HG02870 (cell line): ENCODE measurements around the gene HSD11B1.

ENCODE experiments used
- ATAC-seq: cut with Tn5 transposase; IDR thresholded peaks from one replicate; pipeline ENCODE4 v1.9.1; 2021; ENCODE audit warnings: mild to moderate bottlenecking, moderate library complexity; ENCODE audit not compliant: unreplicated experiment

Gene HSD11B1

GRCh38 chr1:209751627-209752231 is 47.1 kb downstream of the HSD11B1 start:
- ATAC-seq, result peak; percentile 65

DNA sequence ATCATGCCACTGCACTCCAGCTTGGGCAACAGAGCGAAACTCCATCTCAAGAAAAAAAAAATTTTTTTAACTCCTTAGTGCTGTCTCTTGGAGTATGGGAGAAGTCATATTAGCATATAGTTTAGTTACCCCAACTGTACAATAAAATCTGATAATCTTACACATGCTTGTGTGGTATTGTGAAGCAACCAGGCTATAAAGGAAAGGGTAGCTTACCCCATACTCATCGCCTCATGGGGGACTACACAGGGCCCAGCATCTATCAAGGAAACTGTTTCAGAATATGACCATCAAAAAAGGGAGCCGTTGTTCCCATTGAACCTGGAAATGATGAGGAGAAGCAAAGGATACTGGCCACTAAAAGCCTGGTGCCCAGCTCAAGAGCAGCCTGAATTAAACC is 48.2 kb downstream of the HSD11B1 start:
- ATAC-seq, result no peak

GRCh38 chr1:209755256-209755655 is 50.6 kb downstream of the HSD11B1 start:
- ATAC-seq, result no peak

DNA sequence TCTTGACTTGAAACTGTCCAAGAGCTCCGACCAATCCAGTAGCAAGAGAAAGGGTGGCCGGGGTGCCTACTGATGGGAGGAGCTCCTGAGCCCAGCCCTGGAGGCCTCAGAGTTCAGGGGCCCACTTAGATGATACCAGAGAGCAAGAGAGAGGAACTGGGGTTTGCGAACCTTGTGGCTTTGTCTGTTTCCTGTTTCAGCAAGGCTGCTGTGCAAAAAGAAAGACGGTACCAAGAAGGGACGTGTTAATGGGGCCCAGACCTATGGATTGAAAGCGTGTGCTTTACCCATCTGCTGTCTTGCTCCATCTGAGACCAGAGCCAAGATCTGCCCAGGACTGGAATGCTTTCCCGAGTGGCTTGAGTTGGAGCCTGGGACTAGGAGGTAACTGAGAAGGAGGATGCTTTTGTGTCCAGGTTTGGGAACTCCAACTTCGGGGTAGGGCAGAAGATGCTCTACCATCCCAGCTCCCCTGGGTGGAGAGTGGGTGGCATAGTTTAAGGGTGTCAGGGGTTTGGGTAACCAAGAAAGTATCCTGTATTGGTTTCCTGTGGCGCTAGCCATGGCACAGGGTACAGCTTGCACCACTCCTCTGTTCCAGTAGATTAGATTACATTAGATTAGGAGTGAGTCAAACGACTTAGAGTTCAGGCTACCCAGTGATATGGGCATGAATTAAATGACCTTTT is 51.4 kb downstream of the HSD11B1 start, which contains the start of gene TRAF3IP3:
Gene TRAF3IP3, plus strand, starts transcription at position 128 of the 689 bp plus-strand sequence. CDS start 3,987 bp downstream, outside the sequence.
- peak; percentile 65 for ATAC-seq

DNA sequence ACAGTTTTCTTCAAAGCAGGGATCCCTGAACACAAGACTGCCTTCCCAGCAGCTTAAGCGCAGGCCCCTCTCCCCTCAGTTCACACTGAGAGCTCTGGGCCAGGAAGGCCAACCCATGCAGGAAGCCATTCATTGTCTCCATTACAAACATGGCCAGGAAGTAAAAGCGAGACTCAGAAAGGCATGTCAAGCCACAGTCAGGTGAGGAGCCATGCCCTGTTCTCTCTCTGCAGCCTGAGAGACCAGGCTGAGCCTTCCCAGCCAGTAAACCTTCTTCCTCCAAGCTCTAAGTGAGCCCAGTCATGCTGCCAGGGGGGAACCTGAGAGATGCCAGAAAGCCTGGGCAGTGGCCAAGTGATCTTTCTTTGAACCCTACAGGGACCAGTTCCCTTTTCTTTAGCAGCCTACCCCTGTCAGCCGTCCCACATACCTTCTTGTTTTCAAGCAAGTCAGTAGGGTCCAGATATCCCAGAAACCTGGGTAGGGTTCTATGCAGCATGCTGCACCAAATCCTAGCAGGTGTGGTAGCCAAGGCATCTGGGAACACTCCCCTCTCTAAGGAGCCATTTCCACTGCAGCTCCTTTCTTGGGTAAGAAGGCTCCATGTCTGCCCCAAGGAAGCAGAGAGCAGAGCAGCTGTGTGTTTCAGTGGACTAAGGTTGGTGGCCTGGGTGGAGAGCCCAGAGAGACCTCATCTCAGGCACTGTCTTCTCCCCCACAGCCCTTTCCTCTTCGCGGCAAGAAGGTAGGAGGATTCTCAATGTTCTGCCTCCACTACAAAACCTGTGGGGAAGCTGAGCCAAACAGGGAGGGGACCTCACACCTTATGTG is 52.2 kb downstream of the HSD11B1 start:
- ATAC-seq, result no peak

GRCh38 chr1:209758400-209758799 is 53.8 kb downstream of the HSD11B1 start:
- no peak for ATAC-seq

DNA sequence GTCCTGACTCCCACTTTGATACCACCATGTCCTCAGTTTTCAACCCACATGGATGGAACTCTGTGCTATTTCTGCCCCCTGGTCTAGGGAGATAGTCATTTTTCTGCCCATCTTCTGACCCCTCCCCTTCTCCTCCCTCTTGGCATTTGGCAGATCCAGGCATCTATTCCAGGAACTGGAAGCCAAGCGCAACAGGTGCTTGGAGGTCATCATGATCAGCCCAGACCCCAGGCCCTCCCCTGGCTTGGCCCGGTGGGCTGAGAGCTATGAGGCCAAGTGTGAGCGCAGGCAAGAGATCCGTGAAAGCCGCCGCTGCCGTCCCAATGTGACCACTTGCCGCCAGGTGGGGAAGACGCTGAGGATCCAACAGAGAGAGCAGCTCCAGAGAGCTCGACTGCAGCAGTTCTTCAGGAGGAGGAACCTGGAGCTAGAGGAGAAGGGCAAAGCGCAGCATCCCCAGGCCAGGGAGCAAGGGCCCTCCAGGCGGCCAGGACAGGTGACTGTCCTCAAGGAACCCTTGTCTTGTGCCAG is 55.2 kb downstream of the HSD11B1 start:
- ATAC-seq, result no peak

DNA sequence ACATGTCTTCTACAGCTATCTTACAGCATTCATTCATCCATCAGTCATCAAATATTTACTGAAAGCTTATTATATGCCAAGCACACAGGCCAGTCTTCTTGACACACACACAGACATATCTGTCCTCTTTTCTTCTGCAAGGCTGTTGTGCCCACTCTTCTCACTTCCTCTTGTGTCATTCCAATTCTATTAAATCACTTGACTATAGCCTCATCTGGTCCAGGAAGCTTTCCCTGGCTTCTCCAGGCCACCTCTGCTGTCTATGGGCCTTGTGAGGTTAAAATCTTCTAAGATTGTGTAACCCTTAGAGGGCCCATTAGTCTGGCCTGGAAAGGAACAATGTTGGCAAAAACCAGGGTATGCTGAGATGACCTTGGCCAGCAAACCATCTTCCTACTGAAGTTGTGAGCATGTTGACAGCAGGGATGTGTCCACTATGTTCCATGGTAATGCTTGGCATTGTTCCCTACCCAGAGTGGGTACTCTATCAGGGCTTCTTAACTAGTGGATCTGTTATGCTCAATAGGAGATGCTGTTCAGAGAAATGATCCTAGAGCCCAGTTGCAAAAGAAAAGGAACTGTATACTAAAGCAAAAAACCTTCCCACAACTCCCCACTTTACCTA is 56.5 kb downstream of the HSD11B1 start:
- no peak for ATAC-seq

- no peak for ATAC-seq
Observed at GRCh38 chr1:209766051-209766450, 61.4 kb downstream of the HSD11B1 start.

DNA sequence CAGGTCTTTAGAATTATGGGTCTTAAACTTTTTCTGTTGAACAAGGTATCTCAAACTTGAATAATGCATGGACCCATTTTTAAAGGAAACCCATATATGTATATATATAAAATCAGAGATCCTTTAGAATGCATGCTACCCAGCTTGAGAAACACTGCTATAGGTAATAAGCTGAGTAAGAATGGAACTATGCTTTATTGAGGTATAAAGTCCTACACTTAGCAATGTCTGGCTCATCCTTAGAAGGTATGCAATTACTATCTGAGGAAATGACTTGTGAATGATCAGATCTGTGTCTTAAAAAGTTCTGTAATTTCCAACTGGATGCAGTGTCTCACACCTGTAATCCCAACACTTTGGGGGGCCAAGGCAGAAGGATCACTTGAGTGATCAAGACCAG is 62.5 kb downstream of the HSD11B1 start:
- ATAC-seq, result no peak

GRCh38 chr1:209767706-209768105 is 63.1 kb downstream of the HSD11B1 start:
- ATAC-seq, result no peak

DNA sequence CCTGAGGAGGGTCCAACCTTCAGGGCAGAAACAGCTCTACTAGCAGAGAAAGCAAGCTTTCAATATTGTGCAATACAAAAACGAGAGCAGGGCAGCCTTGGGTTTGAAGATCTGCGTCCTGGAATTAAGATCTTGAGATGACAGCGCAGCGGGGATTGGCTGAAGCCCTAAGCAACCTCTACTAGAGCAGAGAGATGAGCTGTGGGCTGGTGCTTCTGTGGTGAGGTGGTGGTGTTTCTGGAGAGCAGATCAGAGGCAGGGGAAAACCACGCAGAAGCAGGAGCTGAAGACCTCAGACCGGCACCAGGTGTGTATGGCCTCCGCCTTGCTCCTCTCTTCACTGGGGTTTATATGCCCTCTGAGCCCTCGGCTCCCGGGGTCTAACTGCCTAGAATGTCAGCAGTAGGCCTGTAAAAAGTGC is 63.7 kb downstream of the HSD11B1 start:
- peak; percentile 88 for ATAC-seq

DNA sequence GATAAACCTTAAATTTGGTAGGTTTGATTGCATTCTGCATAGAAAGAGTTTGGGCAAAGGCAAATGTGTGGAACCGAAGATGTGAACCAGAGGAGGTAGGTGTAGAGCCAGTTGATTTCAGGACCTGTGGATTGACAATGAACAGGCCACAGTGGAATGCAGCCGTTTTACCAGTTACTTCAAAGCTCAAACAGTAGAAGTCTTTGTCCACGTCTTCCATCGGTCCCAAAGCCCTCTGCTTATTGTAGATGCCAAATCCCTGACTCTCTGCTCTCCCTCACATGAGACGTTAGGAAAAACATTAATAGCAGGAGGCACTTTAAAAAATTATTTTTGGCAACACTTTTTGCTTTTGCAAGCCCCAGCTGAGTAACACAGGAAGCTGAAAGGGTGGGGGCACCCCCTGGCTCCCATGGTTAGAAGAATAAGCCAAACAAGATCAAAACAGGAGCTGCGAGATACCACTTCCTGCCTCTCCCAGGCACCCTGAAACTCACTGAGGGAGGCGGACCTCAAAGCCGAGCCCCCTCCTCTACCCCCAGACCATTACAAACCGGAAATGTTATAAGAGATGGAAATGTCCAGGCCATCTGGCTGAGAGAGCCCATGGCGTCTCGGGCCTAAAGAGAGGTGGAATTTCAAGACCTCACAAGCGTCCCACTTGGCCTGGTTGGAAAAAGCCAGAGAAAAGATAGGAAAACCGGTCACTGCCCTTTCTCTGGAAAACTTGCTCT is 64.7 kb downstream of the HSD11B1 start:
- ATAC-seq, result peak; percentile 63

DNA sequence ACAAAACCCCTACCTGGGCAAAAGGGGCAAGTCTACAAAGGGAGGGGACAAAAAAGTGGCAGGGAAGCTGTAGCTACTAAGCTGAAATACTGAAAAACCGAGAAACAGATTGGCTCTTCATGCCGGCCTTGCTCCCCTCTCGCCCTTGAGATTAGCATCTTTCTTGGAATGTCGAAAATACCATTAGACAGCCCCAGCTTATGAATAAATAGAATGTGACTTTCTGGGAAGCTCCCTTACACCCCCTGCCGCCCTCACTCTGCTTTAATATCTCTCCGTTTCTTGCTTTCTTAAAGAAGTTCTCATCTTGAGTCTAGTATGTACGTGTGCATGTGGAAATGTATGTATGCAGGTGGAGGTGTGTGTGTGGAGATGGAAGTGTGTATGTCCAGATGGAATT is 65.3 kb downstream of the HSD11B1 start:
- ATAC-seq, result no peak

DNA sequence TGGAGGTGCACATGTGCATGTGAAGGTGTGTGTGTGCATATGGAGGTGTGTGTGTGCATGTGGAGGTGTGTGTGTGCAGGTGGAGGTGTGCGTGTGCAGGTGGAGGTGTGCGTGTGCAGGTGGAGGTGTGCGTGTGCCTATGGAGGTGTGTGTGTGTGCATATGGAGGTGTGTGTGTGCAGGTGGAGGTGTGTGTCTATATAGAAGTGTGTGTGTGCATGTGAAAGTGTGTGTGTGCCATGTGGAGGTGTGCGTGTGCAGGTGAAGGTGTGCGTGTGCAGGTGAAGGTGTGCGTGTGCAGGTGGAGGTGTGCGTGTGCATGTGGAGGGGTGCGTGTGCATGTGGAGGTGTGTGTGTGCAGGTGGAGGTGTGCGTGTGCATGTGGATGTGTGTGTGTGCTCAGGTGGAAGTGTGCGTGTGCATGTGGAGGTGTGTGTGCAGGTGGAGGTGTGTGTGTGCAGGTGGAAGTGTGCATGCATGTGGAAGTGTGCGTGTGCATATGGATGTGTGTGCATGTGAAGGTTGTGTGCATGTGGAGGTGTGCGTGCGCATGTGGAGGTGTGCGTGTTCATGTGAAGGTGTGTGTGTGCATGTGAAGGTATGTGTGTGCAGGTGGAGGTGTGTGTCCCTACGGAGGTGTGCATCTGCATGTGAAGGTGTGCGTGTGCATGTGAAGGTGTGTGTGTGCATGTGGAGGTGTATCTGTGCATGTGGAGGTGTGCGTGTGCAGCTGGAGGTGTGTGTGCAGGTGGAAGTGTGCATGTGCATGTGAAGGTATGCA is 66.2 kb downstream of the HSD11B1 start:
- no peak for ATAC-seq

- ATAC-seq, result no peak
Observed at GRCh38 chr1:209772126-209772525, 67.5 kb downstream of the HSD11B1 start.

DNA sequence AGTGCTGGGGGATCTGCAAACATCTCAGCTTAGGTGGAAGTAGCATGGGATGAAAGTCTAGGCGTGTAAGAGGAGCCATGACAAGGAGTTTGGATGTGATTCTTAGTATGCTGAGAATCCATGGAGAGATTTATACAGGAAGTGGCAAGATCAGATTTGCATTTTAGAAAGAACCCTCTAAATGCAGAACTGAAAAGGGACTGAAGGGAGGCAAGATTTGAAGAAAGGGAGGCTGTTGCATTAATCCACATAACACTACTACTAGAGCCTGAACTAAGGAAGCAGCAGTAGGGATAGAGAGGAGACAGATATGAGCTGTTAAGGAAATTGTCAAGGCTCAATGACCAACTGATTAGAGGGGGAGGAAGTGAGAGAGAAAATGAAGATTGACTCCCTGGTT is 69.9 kb downstream of the HSD11B1 start:
- peak; percentile 48 for ATAC-seq

GRCh38 chr1:209775678-209776077 is 71.0 kb downstream of the HSD11B1 start:
- no peak for ATAC-seq

- ATAC-seq, result no peak
Observed at GRCh38 chr1:209777587-209777986, 72.9 kb downstream of the HSD11B1 start.

GRCh38 chr1:209778102-209778501 is 73.5 kb downstream of the HSD11B1 start:
- ATAC-seq, result no peak
